Measurements from ENCODE around the gene CFAP99.
A peak's percentile ranks its signal among the peaks of the same experiment; 100 is the strongest.

Gene CFAP99

DNA sequence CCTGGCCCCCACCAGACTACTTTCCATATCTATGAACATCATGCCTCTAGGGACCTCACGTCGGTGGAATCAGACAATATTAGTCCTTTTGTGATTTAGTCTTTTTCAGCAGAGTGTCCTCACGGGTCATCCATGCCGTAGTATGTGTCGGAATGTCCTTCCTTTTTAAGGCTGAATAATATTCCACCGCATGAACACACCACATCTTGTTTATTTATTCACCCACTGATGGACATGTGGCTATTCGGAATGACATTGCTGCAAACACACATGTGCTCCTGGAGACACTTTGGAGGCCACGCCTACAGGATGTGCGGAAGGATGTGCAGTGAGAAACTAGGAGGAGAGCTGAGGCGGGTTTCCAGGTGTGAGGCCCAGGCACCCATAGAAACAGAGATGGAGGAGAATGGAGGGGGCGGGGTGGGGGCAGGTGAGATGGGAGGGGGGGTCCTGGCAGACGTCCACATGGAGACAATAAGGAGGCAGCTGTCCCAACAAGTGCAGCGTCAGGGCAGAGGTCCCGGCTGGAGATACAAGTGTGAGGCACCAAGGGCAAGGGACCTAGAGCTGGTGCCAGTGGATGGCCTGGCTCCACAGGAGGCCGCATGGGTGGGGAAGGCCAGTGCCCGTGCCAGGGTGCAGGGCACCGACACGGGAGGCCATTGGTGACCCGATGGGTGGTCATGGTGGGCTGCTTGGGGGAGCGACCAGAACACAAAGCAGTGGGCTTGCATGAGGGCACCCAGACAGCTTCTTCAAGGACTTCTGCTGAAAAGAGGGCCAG is 21.0 kb upstream of the CFAP99 start:
- DNase-seq (ENCODE audit: insufficient read length, low spot score), result no peak
- no peak for FAIRE-seq
- no peak for TF ChIP-seq POLR2A (IDR thresholded peaks at IDR 0.05; ENCODE audit: low read depth, low read length)

DNA sequence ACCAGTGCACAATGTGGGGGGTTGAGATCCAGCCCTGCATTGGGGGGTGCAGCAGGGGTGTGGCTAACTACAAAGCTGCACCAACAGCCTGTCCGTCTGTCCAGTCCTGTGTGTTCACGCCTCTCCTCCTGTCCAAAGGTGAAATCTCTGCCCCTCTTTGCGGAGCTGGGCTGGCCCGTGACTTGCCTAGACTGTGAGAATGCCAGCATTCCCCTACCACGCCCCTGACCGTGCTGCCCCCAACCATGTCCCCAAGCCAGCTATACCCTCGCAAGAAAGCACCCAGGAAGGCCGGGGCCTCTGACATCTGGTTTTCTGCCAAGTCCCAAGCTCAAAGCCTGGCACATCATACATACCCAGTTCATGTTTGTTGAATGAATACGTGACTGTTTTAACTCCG is 19.5 kb upstream of the CFAP99 start:
- FAIRE-seq (no peak), DNase-seq (ENCODE audit: insufficient read length, low spot score) (no peak)
- TF ChIP-seq POLR2A (IDR thresholded peaks at IDR 0.05; ENCODE audit: low read depth, low read length), result no peak

DNA sequence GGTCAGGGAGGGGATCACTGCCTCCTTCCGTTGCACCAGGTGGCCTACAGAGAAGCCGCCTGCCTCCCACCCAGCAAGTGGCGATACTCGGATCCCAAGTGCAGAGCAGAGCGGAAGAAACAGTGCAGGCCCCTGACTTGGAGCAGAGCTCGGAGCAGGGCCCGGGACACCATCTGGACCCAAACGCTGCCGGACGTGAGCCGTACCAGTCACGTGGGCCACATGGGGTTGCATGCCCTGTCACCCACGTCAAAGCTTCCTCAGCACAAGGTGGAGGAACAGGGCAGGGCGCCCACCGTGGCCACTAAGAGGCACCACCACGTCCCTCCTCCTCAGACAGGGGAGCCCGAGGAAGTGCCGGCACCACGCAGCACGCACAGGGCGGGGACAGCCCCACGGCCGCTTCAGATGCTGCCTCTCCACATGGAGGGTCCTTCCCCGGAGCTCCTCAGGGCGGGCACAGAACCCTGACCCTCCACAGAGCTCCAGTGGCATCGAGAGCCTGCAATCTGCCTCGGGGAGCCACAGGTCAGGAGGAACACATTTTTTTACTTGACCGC is 19.0 kb upstream of the CFAP99 start:
- DNase-seq (ENCODE audit: insufficient read length, low spot score), result no peak
- FAIRE-seq, result no peak
- no peak for TF ChIP-seq POLR2A (IDR thresholded peaks at IDR 0.05; ENCODE audit: low read depth, low read length)

DNA sequence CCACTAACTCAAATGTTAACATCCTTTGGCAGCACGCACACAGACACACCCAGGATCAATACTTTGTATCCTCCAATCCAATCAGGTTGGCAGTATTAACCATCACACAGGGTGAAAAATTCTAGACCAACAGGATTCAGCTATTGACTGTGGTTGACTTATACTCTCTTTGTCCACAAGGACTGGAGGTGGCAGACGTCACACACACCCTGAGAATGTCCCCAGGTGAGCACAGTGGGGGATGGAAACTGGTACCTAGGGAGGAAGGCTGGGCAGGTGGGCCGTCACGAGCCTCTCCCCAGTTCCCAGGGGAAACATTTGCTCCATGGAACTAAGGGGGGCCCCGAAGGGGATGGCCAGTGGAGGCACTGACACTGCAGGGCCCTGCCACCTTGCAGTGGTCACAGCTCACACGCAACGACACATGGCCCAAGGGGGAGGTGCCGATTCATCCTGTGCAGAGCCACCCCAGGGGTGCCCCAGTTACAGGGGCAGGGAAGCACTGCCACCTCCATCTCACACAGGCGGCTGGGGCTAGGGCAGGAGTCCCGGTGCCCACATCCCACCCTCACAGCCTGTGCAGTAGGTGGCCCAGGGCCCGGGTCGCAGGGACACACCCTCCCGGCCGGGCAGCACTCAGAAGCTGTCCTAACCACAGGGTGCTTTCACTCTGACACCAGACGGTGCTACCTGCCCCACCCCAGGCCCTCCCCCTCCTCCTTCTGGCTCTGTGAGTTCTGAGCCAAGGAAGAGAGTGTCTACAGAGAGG is 17.7 kb upstream of the CFAP99 start:
- no peak for TF ChIP-seq POLR2A (IDR thresholded peaks at IDR 0.05; ENCODE audit: low read depth, low read length)
- no peak for DNase-seq (ENCODE audit: insufficient read length, low spot score)
- FAIRE-seq, result no peak

DNA sequence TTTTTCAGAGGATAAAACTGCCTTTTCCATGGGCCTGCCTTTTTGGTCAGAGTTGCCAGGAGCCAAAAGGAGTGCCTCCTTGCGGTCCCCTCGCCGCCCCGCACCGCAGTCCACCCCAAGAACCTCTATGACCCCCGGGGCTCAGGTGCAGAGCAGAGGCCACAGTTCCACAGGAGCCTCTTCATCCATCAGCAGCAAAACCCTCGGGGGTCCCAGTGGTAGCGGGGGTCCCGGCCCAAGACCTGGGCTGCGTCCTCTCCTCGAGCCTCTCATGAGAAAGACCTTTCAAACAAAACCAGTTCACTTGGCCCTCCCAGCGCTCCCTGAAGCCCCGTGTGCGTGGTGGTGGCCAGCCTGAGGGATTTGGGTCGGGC is 17.2 kb upstream of the CFAP99 start:
- TF ChIP-seq POLR2A (IDR thresholded peaks at IDR 0.05; ENCODE audit: low read depth, low read length), result no peak
- FAIRE-seq (no peak), DNase-seq (ENCODE audit: insufficient read length, low spot score) (no peak)

DNA sequence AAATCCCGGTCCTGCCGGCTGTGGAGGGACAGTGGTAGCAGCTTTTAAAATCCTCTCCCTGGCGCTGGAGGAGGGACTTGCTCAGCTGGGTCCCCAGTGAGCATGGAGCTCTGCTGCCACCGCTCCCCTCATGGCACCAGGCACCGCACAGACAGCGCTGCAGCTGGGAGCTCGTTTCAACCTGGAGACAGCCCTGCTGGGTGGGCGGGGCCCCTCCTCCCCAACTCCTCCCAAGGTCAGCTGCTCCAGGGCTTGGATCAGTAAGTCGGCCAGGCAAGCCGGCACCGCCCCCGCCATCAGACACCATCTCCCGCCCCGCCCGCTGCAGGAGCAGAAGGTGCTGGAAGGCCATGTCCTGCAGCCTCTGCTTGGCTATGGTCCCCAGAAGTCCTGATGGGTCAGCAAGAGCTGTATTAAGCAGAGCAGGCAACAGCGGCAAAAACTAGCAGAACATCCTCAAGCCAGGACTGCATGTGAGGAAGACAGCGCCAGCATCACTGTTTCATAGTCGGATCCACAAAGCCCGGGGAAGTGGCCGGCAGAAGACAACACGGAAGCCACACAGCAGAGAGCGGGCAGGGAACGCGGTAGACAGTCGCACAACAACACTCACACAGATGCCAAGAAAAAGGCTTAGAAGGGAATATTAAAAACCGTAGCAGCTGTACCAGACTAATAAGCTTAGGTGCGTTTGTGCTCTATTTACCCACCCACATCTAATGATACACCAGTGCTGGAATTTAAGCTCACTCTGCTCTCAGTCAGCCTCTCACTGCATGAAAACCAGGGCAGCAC is 16.5 kb upstream of the CFAP99 start:
- TF ChIP-seq POLR2A (IDR thresholded peaks at IDR 0.05; ENCODE audit: low read depth, low read length), result no peak
- DNase-seq (ENCODE audit: insufficient read length, low spot score) (no peak), FAIRE-seq (no peak)

DNA sequence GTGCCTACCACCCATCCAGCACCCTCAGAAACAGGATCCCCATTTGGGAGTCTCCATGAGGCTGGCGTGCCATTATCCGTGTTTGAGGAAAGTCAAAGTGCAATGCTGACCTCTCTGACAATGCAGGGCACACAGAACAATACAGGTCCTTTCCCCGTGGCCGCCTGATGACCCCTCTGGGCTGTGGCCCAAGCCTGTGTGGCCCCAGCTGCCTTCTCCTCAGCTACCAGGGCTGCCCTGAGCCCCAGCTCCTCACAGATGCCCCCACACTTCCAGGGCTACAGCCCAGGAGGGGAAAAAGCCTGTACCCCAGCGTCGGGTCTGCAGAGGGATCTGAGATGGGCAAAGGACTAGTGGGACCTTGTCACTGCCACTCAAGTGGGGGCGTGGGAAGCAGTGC is 15.8 kb upstream of the CFAP99 start:
- FAIRE-seq (no peak), DNase-seq (ENCODE audit: insufficient read length, low spot score) (no peak)
- no peak for TF ChIP-seq POLR2A (IDR thresholded peaks at IDR 0.05; ENCODE audit: low read depth, low read length)

DNA sequence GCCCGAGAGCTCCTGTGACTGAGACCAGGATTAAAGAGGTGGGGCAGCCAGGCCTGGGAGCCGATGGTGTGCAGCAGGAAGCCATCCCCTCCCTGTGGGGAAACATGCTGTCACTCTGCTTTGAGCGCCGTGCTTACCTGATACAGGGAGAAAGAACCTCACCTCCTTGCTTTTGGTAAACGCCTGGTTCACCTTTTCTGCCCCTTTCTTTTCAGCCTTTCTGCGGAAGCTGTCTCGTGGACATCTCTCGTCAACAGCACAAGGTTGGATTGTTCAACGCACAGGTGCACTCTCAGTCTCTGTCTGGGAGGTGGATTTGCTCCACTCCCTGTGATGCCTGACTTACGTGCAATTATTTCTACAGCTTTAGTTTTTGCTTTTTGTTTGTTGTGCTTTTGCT is 12.3 kb upstream of the CFAP99 start:
- no peak for TF ChIP-seq POLR2A (IDR thresholded peaks at IDR 0.05; ENCODE audit: low read depth, low read length)
- FAIRE-seq (no peak), DNase-seq (ENCODE audit: insufficient read length, low spot score) (no peak)

DNA sequence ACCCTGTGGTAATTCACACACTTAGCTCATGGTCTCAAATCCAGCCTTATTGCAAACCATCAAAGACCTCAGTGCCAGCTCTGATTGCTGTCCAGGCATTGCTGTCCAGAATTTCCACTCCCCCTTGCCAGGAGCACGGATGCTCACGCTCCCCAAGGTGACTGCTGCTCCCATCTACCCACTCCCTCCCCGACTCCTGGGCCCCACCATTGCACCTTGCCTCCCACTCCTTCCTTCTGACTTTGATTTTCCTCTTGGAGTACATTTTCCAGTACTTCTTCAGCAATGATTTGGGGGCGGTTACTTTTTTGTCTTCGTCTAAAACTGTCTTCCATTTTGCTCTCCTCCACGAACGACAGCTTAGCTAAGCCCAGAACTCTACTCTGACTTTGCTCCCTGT is 11.8 kb upstream of the CFAP99 start:
- FAIRE-seq (no peak), DNase-seq (ENCODE audit: insufficient read length, low spot score) (no peak)

DNA sequence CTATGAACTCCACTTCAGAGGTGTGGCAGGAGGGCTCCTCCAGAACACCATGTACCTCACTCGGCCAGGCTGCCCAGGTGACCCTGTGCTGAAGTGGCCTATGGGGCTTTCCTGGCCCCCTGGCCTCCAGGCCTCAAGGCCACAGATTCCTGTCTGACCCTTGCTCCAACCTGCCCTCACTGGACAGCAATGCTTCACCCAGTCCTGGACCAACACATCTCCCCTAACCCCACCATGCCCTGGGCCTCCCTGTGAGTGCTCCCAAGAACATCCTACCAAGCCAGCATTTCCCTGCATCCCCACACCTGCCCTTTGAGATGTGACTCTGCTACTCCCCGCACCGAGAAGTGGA is 10.8 kb upstream of the CFAP99 start:
- DNase-seq (ENCODE audit: insufficient read length, low spot score) (no peak), FAIRE-seq (no peak)
- TF ChIP-seq POLR2A (IDR thresholded peaks at IDR 0.05; ENCODE audit: low read depth, low read length), result no peak

More for the DNA sequence above, 11.8 kb upstream of the CFAP99 start:
- TF ChIP-seq POLR2A (IDR thresholded peaks at IDR 0.05; ENCODE audit: low read depth, low read length), result no peak

DNA sequence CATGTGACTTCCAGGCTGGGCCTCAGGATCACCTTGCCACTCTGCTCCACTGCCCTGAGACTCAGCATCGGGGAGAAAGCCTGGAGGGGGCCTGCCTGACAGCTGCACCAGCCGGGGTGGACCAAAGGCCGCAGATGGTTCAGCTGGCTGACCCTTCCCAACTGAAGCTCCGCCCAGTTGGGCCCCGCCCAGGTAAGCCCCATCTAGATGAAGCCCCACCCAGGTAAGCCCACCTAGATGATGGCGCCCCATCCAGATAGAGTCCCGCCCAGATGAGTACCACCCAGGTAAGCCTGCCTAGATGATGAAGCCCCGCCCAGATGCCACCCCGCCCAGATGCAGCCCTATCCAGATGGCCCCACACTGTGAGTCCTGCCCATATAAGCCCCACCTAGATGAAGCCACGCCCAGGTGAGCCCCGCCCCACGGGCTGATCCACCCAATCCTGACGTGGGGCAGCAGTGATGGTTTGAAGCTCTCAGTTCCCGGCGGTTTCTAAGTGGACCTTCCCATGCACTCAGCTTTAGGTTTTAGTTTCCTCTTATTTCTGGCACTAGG is 10.3 kb upstream of the CFAP99 start:
- TF ChIP-seq POLR2A (IDR thresholded peaks at IDR 0.05; ENCODE audit: low read depth, low read length), result no peak
- FAIRE-seq, result no peak
- peak; percentile 45 for DNase-seq (ENCODE audit: insufficient read length, low spot score)

DNA sequence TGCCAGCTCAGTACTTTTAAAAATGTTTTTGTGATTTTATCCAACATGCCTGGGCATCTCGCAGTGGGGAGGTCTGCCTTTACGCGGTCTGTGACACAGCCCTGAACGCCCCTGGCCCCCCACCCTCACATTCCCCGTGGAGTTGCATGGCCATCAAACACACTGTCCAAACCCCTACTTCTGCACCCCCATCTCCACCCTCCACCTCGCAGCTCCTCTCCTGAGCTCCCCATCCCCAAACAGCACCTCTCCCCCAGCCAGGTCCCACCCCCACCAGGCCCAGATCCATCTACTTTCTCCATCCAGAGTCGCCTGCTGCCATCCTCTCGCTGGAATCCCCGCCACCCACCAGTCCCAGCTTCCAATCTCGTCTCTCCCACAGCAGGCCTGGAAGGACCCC is 9.8 kb upstream of the CFAP99 start:
- DNase-seq (ENCODE audit: insufficient read length, low spot score) (no peak), FAIRE-seq (no peak)
- TF ChIP-seq POLR2A (IDR thresholded peaks at IDR 0.05; ENCODE audit: low read depth, low read length), result no peak

DNA sequence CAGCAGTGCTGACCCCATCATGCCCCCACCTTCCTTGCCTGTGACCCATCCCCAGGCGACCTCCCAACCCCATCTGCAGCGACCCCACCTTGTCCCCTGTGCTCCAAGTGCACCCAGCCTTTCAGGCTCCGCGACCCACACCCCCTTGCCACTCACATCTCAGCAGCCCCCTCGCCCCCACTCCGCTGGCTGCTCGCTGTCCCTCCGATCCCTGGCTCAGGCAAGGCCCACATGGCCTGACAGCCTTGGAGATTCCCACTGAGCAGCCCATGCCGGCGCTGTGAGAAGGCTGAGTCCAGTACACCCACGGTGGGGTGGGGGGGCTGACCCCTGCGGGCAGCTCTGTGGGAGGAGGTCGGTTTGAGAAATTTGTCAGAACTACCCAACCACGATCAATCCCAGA is 9.4 kb upstream of the CFAP99 start:
- DNase-seq (ENCODE audit: insufficient read length, low spot score) (no peak), FAIRE-seq (no peak)
- no peak for TF ChIP-seq POLR2A (IDR thresholded peaks at IDR 0.05; ENCODE audit: low read depth, low read length)
